T-helper 2 cell treated with Interferon-gamma antibody and Interleukin-4, amounts not matched to agents 100 ng/mL and 5 ng/mL, for 36 hours (primary cell): ENCODE results near the gene ABLIM1. TPM values are rescaled to one million over a fixed set of nuclear protein-coding genes. Genes with fewer than 3 reads are reported as not detected.

ENCODE experiments used
- intact Hi-C: fragments of 100-400 bp; cut with micrococcal nuclease; formaldehyde crosslinking; loops from one replicate; pipeline ENCODE4 v1.15.1; 2023
- total RNA-seq: library from RNA; stranded (reverse); gene quantifications from 2 replicates; pipeline ENCODE4 v1.2.3, GENCODE V29; 2022

ABLIM1 gene
- total RNA-seq, 1 donor from 2014 or later, result 127 TPM

GRCh38 chr10:114593240-114593792, 64.8 kb downstream of the ABLIM1 start:
- intact Hi-C loops, result no loop called here

- intact Hi-C loops, result no loop called here
Observed at GRCh38 chr10:114590993-114591392, 67.1 kb downstream of the ABLIM1 start.

GRCh38 chr10:114584419-114584818, 73.7 kb downstream of the ABLIM1 start:
- intact Hi-C loops, result no loop called here

GRCh38 chr10:114581071-114581470, 77.0 kb downstream of the ABLIM1 start:
- intact Hi-C loops, result no loop called here

GRCh38 chr10:114577133-114577532, 80.9 kb downstream of the ABLIM1 start:
- intact Hi-C loops, result no loop called here

- intact Hi-C loops, result no loop called here
Observed at GRCh38 chr10:114576716-114577115, 81.4 kb downstream of the ABLIM1 start.

GRCh38 chr10:114576132-114576487, 82.0 kb downstream of the ABLIM1 start:
- intact Hi-C loops, result no loop called here

- intact Hi-C loops, result no loop called here
Observed at GRCh38 chr10:114575417-114576131, 82.5 kb downstream of the ABLIM1 start.

- intact Hi-C loops, result no loop called here
Observed at GRCh38 chr10:114573330-114574045, 84.6 kb downstream of the ABLIM1 start.

GRCh38 chr10:114571316-114571999, 86.6 kb downstream of the ABLIM1 start:
- intact Hi-C loops, result no loop called here

GRCh38 chr10:114566064-114566463, 92.0 kb downstream of the ABLIM1 start:
- intact Hi-C loops, result no loop called here

GRCh38 chr10:114565066-114565465, 93.0 kb downstream of the ABLIM1 start:
- intact Hi-C loops, result no loop called here

- intact Hi-C loops, result no loop called here
Observed at GRCh38 chr10:114561008-114561523, 97.0 kb downstream of the ABLIM1 start.

- intact Hi-C loops, result no loop called here
Observed at GRCh38 chr10:114560144-114560543, 97.9 kb downstream of the ABLIM1 start.

GRCh38 chr10:114559636-114560035, 98.4 kb downstream of the ABLIM1 start:
- intact Hi-C loops, result no loop called here

GRCh38 chr10:114557854-114558253, 100.2 kb downstream of the ABLIM1 start:
- intact Hi-C loops, result no loop called here

GRCh38 chr10:114556236-114557122, 101.6 kb downstream of the ABLIM1 start:
- intact Hi-C loops, result no loop called here

GRCh38 chr10:114553436-114553835, 104.6 kb downstream of the ABLIM1 start:
- intact Hi-C loops, result loop anchor here (5.0 kb wide), 1 partner anchor 574 kb away; no protein-coding TSS in a partner anchor

- intact Hi-C loops, result loop anchor here (5.0 kb wide), 1 partner anchor 575 kb away; no protein-coding TSS in a partner anchor
Observed at GRCh38 chr10:114552050-114552449, 106.0 kb downstream of the ABLIM1 start.

- intact Hi-C loops, result loop anchor here (1.0 to 5.0 kb wide), 4 partner anchors 143 to 576 kb away; partner anchors contain the start of gene FHIP2A
Observed at GRCh38 chr10:114551636-114551972, 106.5 kb downstream of the ABLIM1 start.
